ENCODE measurements around the gene FOXP1.

FOXP1 gene

GRCh38 chr3:71072986-71073385, 510.5 kb downstream of the FOXP1 start:
- DNase-seq (ENCODE audit: low read depth): no peak

GRCh38 chr3:71072287-71072686, 511.2 kb downstream of the FOXP1 start:
- no peak for DNase-seq (ENCODE audit: low read depth)

- DNase-seq (ENCODE audit: low read depth): no peak
These were observed 512.7 kb downstream of the FOXP1 start for GRCh38 chr3:71070497-71071463.

- DNase-seq (ENCODE audit: low read depth): peak; percentile 43
These were observed 513.7 kb downstream of the FOXP1 start for GRCh38 chr3:71069797-71070196.

- no peak for DNase-seq (ENCODE audit: low read depth)
These were observed 515.4 kb downstream of the FOXP1 start for GRCh38 chr3:71067977-71068654.

GRCh38 chr3:71066849-71067261, 516.7 kb downstream of the FOXP1 start:
- DNase-seq (ENCODE audit: low read depth): no peak

- no peak for DNase-seq (ENCODE audit: low read depth)
These were observed 517.2 kb downstream of the FOXP1 start for GRCh38 chr3:71066356-71066755.

- DNase-seq (ENCODE audit: low read depth): no peak
These were observed 517.8 kb downstream of the FOXP1 start for GRCh38 chr3:71065764-71066013.

- peak; percentile 24 for DNase-seq (ENCODE audit: low read depth)
These were observed 518.4 kb downstream of the FOXP1 start for GRCh38 chr3:71064956-71065763.

GRCh38 chr3:71064291-71064955, 519.1 kb downstream of the FOXP1 start:
- peak; percentile 54 for DNase-seq (ENCODE audit: low read depth)

GRCh38 chr3:71063773-71064290, 519.7 kb downstream of the FOXP1 start:
- DNase-seq (ENCODE audit: low read depth): peak; percentile 29

GRCh38 chr3:71062952-71063772, 520.4 kb downstream of the FOXP1 start:
- DNase-seq (ENCODE audit: low read depth): no peak

GRCh38 chr3:71062037-71062932, 521.2 kb downstream of the FOXP1 start:
- no peak for DNase-seq (ENCODE audit: low read depth)

- no peak for DNase-seq (ENCODE audit: low read depth)
These were observed 521.9 kb downstream of the FOXP1 start for GRCh38 chr3:71061581-71061980.

GRCh38 chr3:71061037-71061436, 522.5 kb downstream of the FOXP1 start:
- DNase-seq (ENCODE audit: low read depth): no peak

- DNase-seq (ENCODE audit: low read depth): no peak
These were observed 523.0 kb downstream of the FOXP1 start for GRCh38 chr3:71060536-71060935.

GRCh38 chr3:71057526-71057894, 526.0 kb downstream of the FOXP1 start:
- DNase-seq (ENCODE audit: low read depth): no peak

GRCh38 chr3:71056327-71056726, 527.2 kb downstream of the FOXP1 start:
- DNase-seq (ENCODE audit: low read depth): no peak

GRCh38 chr3:71055257-71056001, 528.1 kb downstream of the FOXP1 start:
- DNase-seq (ENCODE audit: low read depth): no peak

Measured in stimulated activated CD8-positive, alpha-beta memory T cell treated with anti-CD3 and anti-CD28 coated beads, Interleukin-12 subunit alpha, Interleukin-12 subunit beta, amount 100 ng/mL, for 4 hours (primary cell).